NCI-H446 treated with DMSO at 0.1 percent for 48 hours (cell line): ENCODE results near the gene EPG5.
"Not testable (repeated sequence)": the region's sequence is repeated elsewhere in the genome, so short reads cannot be mapped to it uniquely, and the experiment has no call there.

Source experiments
- DNase-seq: peaks from one replicate; lab custom pipeline; 2025; lab: John Stamatoyannopoulos, UW

EPG5 gene

GRCh38 chr18:45863469-45863868, 103.7 kb downstream of the EPG5 start:
- no peak for DNase-seq

GRCh38 chr18:45861926-45862325, 105.2 kb downstream of the EPG5 start:
- DNase-seq, result no peak

GRCh38 chr18:45860971-45861370, 106.2 kb downstream of the EPG5 start:
- no peak for DNase-seq

- no peak for DNase-seq
These were observed 106.6 kb downstream of the EPG5 start for GRCh38 chr18:45860492-45860891.

- DNase-seq, result no peak
These were observed 107.8 kb downstream of the EPG5 start for GRCh38 chr18:45859334-45859733.

- DNase-seq, result no peak
These were observed 110.6 kb downstream of the EPG5 start for GRCh38 chr18:45856531-45856930.

- DNase-seq, result no peak
These were observed 113.0 kb downstream of the EPG5 start for GRCh38 chr18:45854036-45854586.

- no peak for DNase-seq
These were observed 114.5 kb downstream of the EPG5 start for GRCh38 chr18:45852631-45853030.

- no peak for DNase-seq
These were observed 115.8 kb downstream of the EPG5 start for GRCh38 chr18:45851161-45851925.

GRCh38 chr18:45850021-45850420, 117.1 kb downstream of the EPG5 start:
- DNase-seq, result no peak

- DNase-seq, result no peak
These were observed 117.6 kb downstream of the EPG5 start for GRCh38 chr18:45849529-45849928.

GRCh38 chr18:45848643-45849042, 118.5 kb downstream of the EPG5 start:
- not testable (repeated sequence) for DNase-seq

GRCh38 chr18:45847119-45847518, 120.0 kb downstream of the EPG5 start:
- DNase-seq, result no peak

- DNase-seq, result no peak
These were observed 121.7 kb downstream of the EPG5 start for GRCh38 chr18:45845410-45845809.

- no peak for DNase-seq
These were observed 122.2 kb downstream of the EPG5 start for GRCh38 chr18:45844938-45845337.

- no peak for DNase-seq
These were observed 124.1 kb downstream of the EPG5 start for GRCh38 chr18:45843019-45843418.

- no peak for DNase-seq
These were observed 125.2 kb downstream of the EPG5 start for GRCh38 chr18:45841765-45842442.

- DNase-seq, result no peak
These were observed 125.9 kb downstream of the EPG5 start for GRCh38 chr18:45841060-45841764.

- DNase-seq, result no peak
These were observed 127.4 kb downstream of the EPG5 start for GRCh38 chr18:45839414-45840395.

GRCh38 chr18:45838302-45839070, 128.6 kb downstream of the EPG5 start:
- DNase-seq, result no peak
